Peyer's patch (tissue), 4 donors: ENCODE data around the gene ZNF451.

Source experiments
- CTCF ChIP-seq, 6 experiments: fragments of 450-650 bp in 4 of 6; fragments of 200-600 bp in 2 of 6; sonication (generic) in 1 of 6; IDR thresholded peaks; one replicate each; pipeline ENCODE4 v1.5.1; 2017 to 2019; ENCODE audit warnings: antibody characterized with exemption in 6 of 6, mild to moderate bottlenecking in 3 of 6, moderate library complexity in 1 of 6
- POLR2A ChIP-seq, 2 donors: fragments of 450-650 bp; IDR thresholded peaks; one replicate each; pipeline ENCODE4 v1.5.1; 2017; ENCODE audit warnings: antibody characterized with exemption in 2 of 2, mild to moderate bottlenecking in 2 of 2, moderate library complexity in 2 of 2

GRCh38 chr6:57130661-57131177 lies 40.7 kb downstream of the ZNF451 start:
- TF ChIP-seq CTCF (IDR thresholded peaks at IDR 0.05) (no peak), POLR2A (IDR thresholded peaks at IDR 0.05) (no peak)
